Suprapubic skin (tissue), 4 donors: ENCODE results near the gene INSL6. TPM values are rescaled to one million over a fixed set of nuclear protein-coding genes. Genes with fewer than 3 reads are reported as not detected.

Experiments
- DNase-seq, 2 donors: peaks; one replicate each; pipeline ENCODE4 v3.0.0-alpha.2; 2019; ENCODE audit warnings: low spot score in 2 of 2
- H3K27ac ChIP-seq: fragments of 200-600 bp; sonication (generic); one replicate; pipeline ENCODE4 v1.5.1; 2019
- H3K27me3 ChIP-seq: fragments of 200-600 bp; sonication (generic); one replicate; pipeline ENCODE4 v1.5.1; 2019
- H3K36me3 ChIP-seq: fragments of 200-600 bp; sonication (generic); one replicate; pipeline ENCODE4 v1.5.1; 2019
- H3K4me1 ChIP-seq: fragments of 200-600 bp; sonication (generic); one replicate; pipeline ENCODE4 v1.5.1; 2019
- H3K4me3 ChIP-seq: fragments of 200-600 bp; sonication (generic); one replicate; pipeline ENCODE4 v1.5.1; 2019; ENCODE audit warnings: mild to moderate bottlenecking
- H3K9me3 ChIP-seq: fragments of 200-600 bp; sonication (generic); one replicate; pipeline ENCODE4 v1.5.1; 2019
- EP300 ChIP-seq: sonication (generic); formaldehyde crosslinking; IDR thresholded peaks from one replicate; pipeline ENCODE4 v1.6.1; 2017; ENCODE audit warnings: antibody characterized with exemption
- POLR2A ChIP-seq, 2 donors: fragments of 450-650 bp; IDR thresholded peaks; one replicate each; pipeline ENCODE4 v1.6.1; 2017; ENCODE audit warnings: antibody characterized with exemption in 2 of 2, mild to moderate bottlenecking in 2 of 2, moderate library complexity in 2 of 2
- POLR2AphosphoS5 ChIP-seq, 3 donors: sonication (generic); formaldehyde crosslinking; IDR thresholded peaks; one replicate each; pipeline ENCODE4 v1.6.1; 2017; ENCODE audit warnings: antibody characterized with exemption in 3 of 3
- WGBS: methylation state at CpG from one replicate; pipeline ENCODE4 v1.1.5; 2018; 5-methylcytosine and 5-hydroxymethylcytosine counted together
- total RNA-seq, 4 donors: library from RNA; depleted of rRNA; stranded (reverse); fragments of >200 nt; gene quantifications; one replicate each; pipeline ENCODE4 v1.1.0, GENCODE V29; 2016
- TF ChIP-seq, protein P1 (sequence below), 2 donors: fragments of 200-600 bp in 1 of 2; fragments of 450-650 bp in 1 of 2; sonication (generic) in 1 of 2; IDR thresholded peaks; one replicate each; pipeline ENCODE4 v1.5.1; 2016 to 2019; ENCODE audit warnings: antibody characterized with exemption in 2 of 2, mild to moderate bottlenecking in 1 of 2, moderate library complexity in 1 of 2

Gene INSL6
- total RNA-seq, 4 donors from 2014 or later, result not detected

DNA sequence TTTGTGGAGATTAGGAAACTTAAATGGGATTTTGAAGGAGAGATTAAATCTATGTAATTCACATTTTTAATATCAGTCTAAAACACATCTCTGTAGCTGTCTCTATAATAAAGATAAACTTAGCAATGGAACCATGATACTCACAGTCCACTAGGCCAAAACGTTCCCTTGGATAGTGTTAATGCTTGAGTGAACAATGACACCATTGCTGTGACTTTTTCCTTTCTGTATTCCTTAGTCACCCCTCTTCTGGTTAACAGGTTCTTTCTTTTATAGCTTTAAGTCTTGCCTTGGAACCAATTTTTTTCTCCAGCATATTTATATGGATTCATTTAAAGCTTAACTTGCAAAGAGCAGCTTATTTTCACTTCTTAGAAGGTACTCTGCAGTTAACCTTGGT lies 63.3 kb downstream of the INSL6 start:
- no peak for TF ChIP-seq EP300
- no peak for TF ChIP-seq POLR2AphosphoS5 (IDR thresholded peaks at IDR 0.05)
- TF ChIP-seq, protein P1, sequence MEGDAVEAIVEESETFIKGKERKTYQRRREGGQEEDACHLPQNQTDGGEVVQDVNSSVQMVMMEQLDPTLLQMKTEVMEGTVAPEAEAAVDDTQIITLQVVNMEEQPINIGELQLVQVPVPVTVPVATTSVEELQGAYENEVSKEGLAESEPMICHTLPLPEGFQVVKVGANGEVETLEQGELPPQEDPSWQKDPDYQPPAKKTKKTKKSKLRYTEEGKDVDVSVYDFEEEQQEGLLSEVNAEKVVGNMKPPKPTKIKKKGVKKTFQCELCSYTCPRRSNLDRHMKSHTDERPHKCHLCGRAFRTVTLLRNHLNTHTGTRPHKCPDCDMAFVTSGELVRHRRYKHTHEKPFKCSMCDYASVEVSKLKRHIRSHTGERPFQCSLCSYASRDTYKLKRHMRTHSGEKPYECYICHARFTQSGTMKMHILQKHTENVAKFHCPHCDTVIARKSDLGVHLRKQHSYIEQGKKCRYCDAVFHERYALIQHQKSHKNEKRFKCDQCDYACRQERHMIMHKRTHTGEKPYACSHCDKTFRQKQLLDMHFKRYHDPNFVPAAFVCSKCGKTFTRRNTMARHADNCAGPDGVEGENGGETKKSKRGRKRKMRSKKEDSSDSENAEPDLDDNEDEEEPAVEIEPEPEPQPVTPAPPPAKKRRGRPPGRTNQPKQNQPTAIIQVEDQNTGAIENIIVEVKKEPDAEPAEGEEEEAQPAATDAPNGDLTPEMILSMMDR (IDR thresholded peaks at IDR 0.05), result no peak
- no peak for TF ChIP-seq POLR2A (IDR thresholded peaks at IDR 0.05)
- no peaks in the 10 kb centered on the region for H3K9me3 ChIP-seq
- H3K4me3 ChIP-seq, result no peak overlapping the region
- peaks cover 43% of the 10 kb centered on the region for H3K36me3 ChIP-seq
- no peak for DNase-seq
- 76% methylated on average over 1 of the region's 1 CpG for WGBS
- H3K27me3 ChIP-seq, result no peaks in the 10 kb centered on the region
- no peaks in the 10 kb centered on the region for H3K4me1 ChIP-seq
- H3K27ac ChIP-seq, result no peak overlapping the region

GRCh38 chr9:5113994-5114748 lies 71.3 kb downstream of the INSL6 start:
- no peak for TF ChIP-seq POLR2A (IDR thresholded peaks at IDR 0.05)
- TF ChIP-seq EP300, result no peak
- TF ChIP-seq, protein P1 (IDR thresholded peaks at IDR 0.05), result no peak
- no peak for TF ChIP-seq POLR2AphosphoS5 (IDR thresholded peaks at IDR 0.05)
- Histone ChIP-seq H3K4me1 (no peaks in the 10 kb centered on the region), H3K9me3 (no peaks in the 10 kb centered on the region), H3K36me3 (peaks cover 14% of the 10 kb centered on the region), H3K4me3 (no peak overlapping the region), H3K27me3 (no peaks in the 10 kb centered on the region), H3K27ac (no peak overlapping the region)
- 96% methylated on average over 12 of the region's 22 CpGs for WGBS
- DNase-seq, result peak in 1 of 2 donors; percentile 65

Other genes starting within 250 kb of the INSL6 start
- 10 to 100 TPM; 25.4 to 64.0 (median 36.5) TPM for gene JAK2, start 200.4 kb downstream of the INSL6 start, total RNA-seq
- not detected for gene INSL4, start 45.8 kb upstream of the INSL6 start, total RNA-seq
- gene RLN2, start 119.1 kb upstream of the INSL6 start, total RNA-seq, result not detected
- not detected for gene RLN1, start 154.2 kb upstream of the INSL6 start, total RNA-seq